AML-193 (cell line): ENCODE data around the gene STOX1.
A peak's percentile ranks its signal among the peaks of the same experiment; 100 is the strongest.
"Not testable (repeated sequence)": the region's sequence is repeated elsewhere in the genome, so short reads cannot be mapped to it uniquely, and the experiment has no call there.

Experiments
- DNase-seq, 2 experiments: peaks; one replicate each; lab custom pipeline; 2025; lab: John Stamatoyannopoulos, UW

Gene STOX1

GRCh38 chr10:68826764-68827591, at the start of gene STOX1:
Gene STOX1 (plus strand): TSS chr10:68827531. CDS start chr10:68827624, 93 bp downstream.
- peak; percentile 29 to 37 for DNase-seq

- no peak for DNase-seq
Measured at GRCh38 chr10:68781613-68782574, 45.4 kb upstream of the STOX1 start.

GRCh38 chr10:68784476-68784875, 42.9 kb upstream of the STOX1 start:
- DNase-seq: no peak

- no peak for DNase-seq
Measured at GRCh38 chr10:68787813-68788212, 39.5 kb upstream of the STOX1 start.

GRCh38 chr10:68790476-68790875, 36.9 kb upstream of the STOX1 start:
- DNase-seq: no peak

GRCh38 chr10:68792115-68792514, 35.2 kb upstream of the STOX1 start:
- peak in 1 of 2 experiments; percentile 13 for DNase-seq

- no peak for DNase-seq
Measured at GRCh38 chr10:68795886-68796532, 31.3 kb upstream of the STOX1 start.

- DNase-seq: no peak
Measured at GRCh38 chr10:68796605-68797004, 30.7 kb upstream of the STOX1 start.

GRCh38 chr10:68800211-68800610, 27.1 kb upstream of the STOX1 start:
- DNase-seq: no peak

- DNase-seq: no peak
Measured at GRCh38 chr10:68804692-68805091, 22.6 kb upstream of the STOX1 start.

GRCh38 chr10:68810830-68811229, 16.5 kb upstream of the STOX1 start:
- DNase-seq: not testable (repeated sequence)

GRCh38 chr10:68811314-68812009, 15.9 kb upstream of the STOX1 start:
- no peak for DNase-seq

GRCh38 chr10:68812420-68812819, 14.9 kb upstream of the STOX1 start:
- DNase-seq: no peak

GRCh38 chr10:68813559-68813958, 13.8 kb upstream of the STOX1 start:
- no peak for DNase-seq

GRCh38 chr10:68816796-68817412, 10.4 kb upstream of the STOX1 start:
- no peak for DNase-seq

- not testable (repeated sequence) for DNase-seq
Measured at GRCh38 chr10:68820359-68820758, 7.0 kb upstream of the STOX1 start.

GRCh38 chr10:68822626-68823025, 4.7 kb upstream of the STOX1 start:
- DNase-seq: not testable (repeated sequence)

- not testable (repeated sequence) for DNase-seq
Measured at GRCh38 chr10:68827592-68827959, 245 bp downstream of the STOX1 start.

GRCh38 chr10:68828083-68828601, 811 bp downstream of the STOX1 start:
- DNase-seq: not testable (repeated sequence)

- no peak for DNase-seq
Measured at GRCh38 chr10:68828833-68829232, 1.5 kb downstream of the STOX1 start.

GRCh38 chr10:68829521-68829920, 2.2 kb downstream of the STOX1 start:
- DNase-seq: no peak
